Vagina (tissue), 2 donors: ENCODE measurements around the gene AGO3. TPM values are rescaled to one million over a fixed set of nuclear protein-coding genes. Genes with fewer than 3 reads are reported as not detected.

ENCODE experiments used
- DNase-seq, 2 donors: peaks; one replicate each; pipeline ENCODE4 v3.0.0-alpha.2; 2017; ENCODE audit errors: extremely low spot score in 2 of 2
- H3K27ac ChIP-seq: fragments of 200-600 bp; sonication (generic); one replicate; pipeline ENCODE4 v1.5.1; 2019
- H3K27me3 ChIP-seq: fragments of 200-600 bp; sonication (generic); one replicate; pipeline ENCODE4 v1.5.1; 2019
- H3K36me3 ChIP-seq, 2 donors: fragments of 200-600 bp; sonication (generic); one replicate each; pipeline ENCODE4 v1.5.1; 2017 to 2019
- H3K4me1 ChIP-seq: fragments of 200-600 bp; sonication (generic); one replicate; pipeline ENCODE4 v1.5.1; 2019
- H3K4me3 ChIP-seq, 2 donors: fragments of 200-600 bp; sonication (generic); 1 replicate in 1 of 2; 2 replicates in 1 of 2; pipeline ENCODE4 v1.5.1; 2016 to 2019
- H3K9me3 ChIP-seq: fragments of 200-600 bp; sonication (generic); one replicate; pipeline ENCODE4 v1.5.1; 2019
- POLR2A ChIP-seq, 2 donors: fragments of 450-650 bp; IDR thresholded peaks; one replicate each; pipeline ENCODE4 v1.6.1; 2017; ENCODE audit warnings: antibody characterized with exemption in 2 of 2, mild to moderate bottlenecking in 2 of 2, moderate library complexity in 2 of 2
- POLR2AphosphoS5 ChIP-seq, 2 donors: sonication (generic); formaldehyde crosslinking; IDR thresholded peaks; one replicate each; pipeline ENCODE4 v1.9.0; 2017; ENCODE audit warnings: antibody characterized with exemption in 2 of 2, mild to moderate bottlenecking in 2 of 2, low read depth in 1 of 2; ENCODE audit not compliant: insufficient read depth in 1 of 2
- intact Hi-C: fragments of 100-400 bp; cut with DNase I; formaldehyde crosslinking; loops from one replicate; pipeline ENCODE4 v1.15.1; 2023
- total RNA-seq: library from RNA; depleted of rRNA; stranded (reverse); fragments of >200 nt; gene quantifications from one replicate; pipeline ENCODE4 v1.2.3, GENCODE V29; 2016
- TF ChIP-seq, protein P1 (sequence below), 3 experiments: fragments of 450-650 bp in 2 of 3; fragments of 200-600 bp in 1 of 3; sonication (generic) in 1 of 3; IDR thresholded peaks; one replicate each; pipeline ENCODE4 v1.5.1; 2017 to 2019; ENCODE audit warnings: antibody characterized with exemption in 3 of 3, mild to moderate bottlenecking in 2 of 3, moderate library complexity in 2 of 3

AGO3 gene
- total RNA-seq, 1 donor from 2014 or later = 17.2 TPM

DNA sequence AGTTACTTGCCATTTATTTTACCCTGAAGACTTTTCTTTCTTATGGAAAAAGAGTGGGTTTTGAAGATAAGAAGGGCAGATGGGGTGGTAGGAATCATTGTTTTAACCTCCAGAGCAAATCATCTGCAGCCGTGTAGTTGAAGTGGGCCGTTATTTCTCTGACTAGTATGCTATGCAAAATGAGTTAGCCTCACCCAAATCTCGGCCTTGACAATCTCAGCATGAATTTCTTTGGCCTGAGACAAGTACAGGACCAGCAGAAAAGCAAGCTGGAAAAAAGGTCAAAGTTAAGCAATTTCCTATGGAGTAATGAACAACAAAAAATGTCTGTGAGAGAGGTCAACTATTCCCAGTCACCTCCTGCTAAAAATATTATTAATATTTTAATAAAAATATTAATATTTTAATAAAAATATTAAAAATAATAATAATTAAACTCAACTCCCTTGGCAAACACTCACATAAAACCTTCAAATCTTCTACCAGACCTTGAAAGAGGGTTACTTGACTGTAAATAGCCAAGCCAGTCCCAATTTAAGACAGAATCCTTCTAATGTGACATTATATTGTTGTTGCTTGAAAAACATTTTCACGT is 146.2 kb downstream of the AGO3 start:
- Histone ChIP-seq H3K9me3 (no peaks in the 10 kb centered on the region), H3K36me3 (no peaks in the 10 kb centered on the region), H3K4me3 (no peak overlapping the region), H3K4me1 (no peaks in the 10 kb centered on the region), H3K27me3 (no peaks in the 10 kb centered on the region), H3K27ac (no peak overlapping the region)
- intact Hi-C loops = loop anchor here (5.0 kb wide), 1 partner anchor 505 kb away; the partner anchor contains the start of gene TFAP2E
- DNase-seq = no peak
- TF ChIP-seq POLR2A (IDR thresholded peaks at IDR 0.05) (no peak), POLR2AphosphoS5 (IDR thresholded peaks at IDR 0.05; ENCODE audit: insufficient read depth in 1 of 2, low read depth in 1 of 2) (no peak)
- TF ChIP-seq, protein P1, sequence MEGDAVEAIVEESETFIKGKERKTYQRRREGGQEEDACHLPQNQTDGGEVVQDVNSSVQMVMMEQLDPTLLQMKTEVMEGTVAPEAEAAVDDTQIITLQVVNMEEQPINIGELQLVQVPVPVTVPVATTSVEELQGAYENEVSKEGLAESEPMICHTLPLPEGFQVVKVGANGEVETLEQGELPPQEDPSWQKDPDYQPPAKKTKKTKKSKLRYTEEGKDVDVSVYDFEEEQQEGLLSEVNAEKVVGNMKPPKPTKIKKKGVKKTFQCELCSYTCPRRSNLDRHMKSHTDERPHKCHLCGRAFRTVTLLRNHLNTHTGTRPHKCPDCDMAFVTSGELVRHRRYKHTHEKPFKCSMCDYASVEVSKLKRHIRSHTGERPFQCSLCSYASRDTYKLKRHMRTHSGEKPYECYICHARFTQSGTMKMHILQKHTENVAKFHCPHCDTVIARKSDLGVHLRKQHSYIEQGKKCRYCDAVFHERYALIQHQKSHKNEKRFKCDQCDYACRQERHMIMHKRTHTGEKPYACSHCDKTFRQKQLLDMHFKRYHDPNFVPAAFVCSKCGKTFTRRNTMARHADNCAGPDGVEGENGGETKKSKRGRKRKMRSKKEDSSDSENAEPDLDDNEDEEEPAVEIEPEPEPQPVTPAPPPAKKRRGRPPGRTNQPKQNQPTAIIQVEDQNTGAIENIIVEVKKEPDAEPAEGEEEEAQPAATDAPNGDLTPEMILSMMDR (IDR thresholded peaks at IDR 0.05) = no peak

DNA sequence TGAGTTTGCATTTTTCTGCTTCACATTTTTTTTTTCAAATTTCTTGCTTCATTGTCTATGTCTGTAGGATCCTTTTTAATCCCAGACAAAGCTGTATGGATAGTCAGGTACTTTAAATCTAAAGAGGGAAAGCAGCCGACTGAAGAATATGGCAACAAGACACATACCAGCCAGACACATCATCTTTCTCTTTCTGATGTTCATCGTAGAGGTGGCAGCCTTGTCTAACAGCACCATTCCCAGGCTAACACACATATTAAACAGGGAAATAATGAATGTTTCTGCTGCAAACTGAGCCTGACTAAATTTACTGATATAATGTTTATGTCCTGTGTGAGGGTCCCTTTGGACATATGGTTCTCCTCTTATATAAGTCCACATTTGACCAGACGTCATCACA is 149.3 kb downstream of the AGO3 start:
- no peaks in the 10 kb centered on the region for H3K9me3 ChIP-seq
- H3K27ac ChIP-seq = no peak overlapping the region
- H3K4me3 ChIP-seq = no peak overlapping the region
- peaks cover 13% of the 10 kb centered on the region for H3K4me1 ChIP-seq
- no peak for DNase-seq
- TF ChIP-seq, protein P1 (IDR thresholded peaks at IDR 0.05) = no peak
- TF ChIP-seq POLR2AphosphoS5 (IDR thresholded peaks at IDR 0.05; ENCODE audit: insufficient read depth in 1 of 2, low read depth in 1 of 2) (no peak), POLR2A (IDR thresholded peaks at IDR 0.05) (no peak)
- intact Hi-C loops = loop anchor here (5.0 kb wide), 1 partner anchor 153 kb away; no protein-coding TSS in a partner anchor
- no peaks in the 10 kb centered on the region for H3K36me3 ChIP-seq
- no peaks in the 10 kb centered on the region for H3K27me3 ChIP-seq

DNA sequence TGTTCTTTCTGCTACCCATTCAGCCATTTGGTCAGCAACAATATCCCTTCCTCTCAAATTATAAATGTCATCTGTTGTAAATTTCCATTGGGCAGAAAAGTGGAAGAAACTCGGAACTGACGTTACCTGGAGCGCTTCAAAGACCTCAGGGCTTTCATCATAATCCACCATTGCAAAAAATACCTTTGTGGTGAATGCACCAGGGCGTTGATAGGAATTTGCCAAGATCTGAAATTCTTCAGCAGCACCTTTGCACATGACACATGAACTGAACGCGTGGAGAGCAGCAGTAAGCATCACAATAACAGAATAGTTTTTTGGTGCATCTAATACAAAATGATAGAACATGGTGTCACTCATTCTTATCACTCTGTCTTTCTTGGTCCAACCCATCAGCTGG is 149.9 kb downstream of the AGO3 start:
- no peaks in the 10 kb centered on the region for H3K36me3 ChIP-seq
- H3K9me3 ChIP-seq = no peaks in the 10 kb centered on the region
- H3K4me3 ChIP-seq = no peak overlapping the region
- no peak for TF ChIP-seq POLR2A (IDR thresholded peaks at IDR 0.05)
- TF ChIP-seq, protein P1 (IDR thresholded peaks at IDR 0.05) = no peak
- TF ChIP-seq POLR2AphosphoS5 (IDR thresholded peaks at IDR 0.05; ENCODE audit: insufficient read depth in 1 of 2, low read depth in 1 of 2) = no peak
- H3K27me3 ChIP-seq = no peaks in the 10 kb centered on the region
- DNase-seq = no peak
- H3K4me1 ChIP-seq = peaks cover 13% of the 10 kb centered on the region
- no peak overlapping the region for H3K27ac ChIP-seq
- intact Hi-C loops = loop anchor here (5.0 kb wide), 1 partner anchor 154 kb away; no protein-coding TSS in a partner anchor

DNA sequence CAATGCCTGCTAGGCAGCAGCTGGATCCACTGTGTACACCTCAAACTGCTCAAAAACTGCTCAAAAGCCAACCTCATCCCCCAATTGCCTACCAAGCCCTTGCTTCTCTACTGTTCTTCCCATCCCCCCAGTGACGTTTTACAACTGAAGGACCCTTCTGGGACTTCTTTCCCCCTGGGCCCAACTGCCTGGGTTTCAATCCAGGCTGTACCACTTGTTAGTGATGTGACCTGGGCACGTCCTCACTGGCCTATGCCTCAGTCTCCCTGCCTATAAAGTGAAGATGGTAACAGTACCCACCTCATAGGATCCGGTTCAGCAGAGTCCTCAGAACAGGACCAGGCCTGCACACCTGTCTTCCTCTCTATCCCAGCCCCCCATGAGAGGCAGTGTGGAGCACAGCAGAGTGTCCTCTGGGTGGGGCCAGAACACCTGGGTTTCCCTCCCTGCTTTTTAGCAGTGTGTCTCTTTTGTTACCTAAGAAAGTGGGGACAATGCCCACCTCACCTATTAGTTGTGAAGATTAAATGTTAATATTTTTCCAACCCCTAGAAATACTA is 151.1 kb downstream of the AGO3 start:
- TF ChIP-seq POLR2A (IDR thresholded peaks at IDR 0.05) (no peak), POLR2AphosphoS5 (IDR thresholded peaks at IDR 0.05; ENCODE audit: insufficient read depth in 1 of 2, low read depth in 1 of 2) (no peak)
- TF ChIP-seq, protein P1 (IDR thresholded peaks at IDR 0.05) = no peak
- H3K36me3 ChIP-seq = no peaks in the 10 kb centered on the region
- peaks cover 13% of the 10 kb centered on the region for H3K4me1 ChIP-seq
- H3K9me3 ChIP-seq = no peaks in the 10 kb centered on the region
- H3K27ac ChIP-seq = no peak overlapping the region
- H3K4me3 ChIP-seq = no peak overlapping the region
- intact Hi-C loops = loop anchor here (5.0 kb wide), 1 partner anchor 155 kb away; no protein-coding TSS in a partner anchor
- H3K27me3 ChIP-seq = no peaks in the 10 kb centered on the region
- DNase-seq = no peak

DNA sequence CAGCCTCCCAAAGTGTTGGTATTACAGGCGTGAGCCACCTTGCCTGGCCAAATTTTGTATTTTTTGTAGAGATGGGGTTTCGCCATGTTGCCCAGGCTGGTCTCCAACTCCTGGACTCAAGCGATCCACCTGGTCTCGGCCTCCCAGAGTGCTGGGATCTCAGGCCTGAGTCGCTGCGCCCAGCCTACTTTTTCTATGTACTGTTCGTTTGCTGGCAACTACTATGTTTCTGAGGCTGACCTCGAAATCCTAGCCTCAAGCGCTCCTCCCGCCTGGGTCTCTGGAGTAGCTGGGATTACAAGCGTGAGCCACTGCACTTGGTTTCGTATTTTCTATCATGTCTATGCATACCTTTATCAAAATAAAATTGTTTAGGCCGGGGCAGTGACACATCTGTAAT is 152.3 kb downstream of the AGO3 start:
- no peaks in the 10 kb centered on the region for H3K36me3 ChIP-seq
- no peak for TF ChIP-seq POLR2A (IDR thresholded peaks at IDR 0.05)
- TF ChIP-seq, protein P1 (IDR thresholded peaks at IDR 0.05) = no peak
- no peak for TF ChIP-seq POLR2AphosphoS5 (IDR thresholded peaks at IDR 0.05; ENCODE audit: insufficient read depth in 1 of 2, low read depth in 1 of 2)
- no peak for DNase-seq
- peaks cover 17% of the 10 kb centered on the region for H3K4me1 ChIP-seq
- H3K4me3 ChIP-seq = no peak overlapping the region
- no peaks in the 10 kb centered on the region for H3K9me3 ChIP-seq
- H3K27ac ChIP-seq = no peak overlapping the region
- no peaks in the 10 kb centered on the region for H3K27me3 ChIP-seq
- intact Hi-C loops = loop anchor here (5.0 kb wide), 1 partner anchor 156 kb away; no protein-coding TSS in a partner anchor
